NCI-H460 (cell line): ENCODE results near the gene FBXO30. TPM values are rescaled to one million over a fixed set of nuclear protein-coding genes. Genes with fewer than 3 reads are reported as not detected.

ENCODE experiments used
- DNase-seq: peaks from one replicate; pipeline ENCODE4 v3.0.0-alpha.2; 2016; ENCODE audit warnings: low read depth; ENCODE audit errors: extremely low read depth
- total RNA-seq: library from RNA; depleted of rRNA; stranded (reverse); fragments of >200 nt; shearing (Covaris generic); gene quantifications from 2 replicates; pipeline ENCODE4 v1.2.3, GENCODE V29; 2014; rRNA removed

Gene FBXO30
- total RNA-seq, 1 experiment from 2014 or later, result 13.7 TPM

GRCh38 chr6:145756170-145756662, 58.4 kb downstream of the FBXO30 start:
- DNase-seq, result no peak

DNA sequence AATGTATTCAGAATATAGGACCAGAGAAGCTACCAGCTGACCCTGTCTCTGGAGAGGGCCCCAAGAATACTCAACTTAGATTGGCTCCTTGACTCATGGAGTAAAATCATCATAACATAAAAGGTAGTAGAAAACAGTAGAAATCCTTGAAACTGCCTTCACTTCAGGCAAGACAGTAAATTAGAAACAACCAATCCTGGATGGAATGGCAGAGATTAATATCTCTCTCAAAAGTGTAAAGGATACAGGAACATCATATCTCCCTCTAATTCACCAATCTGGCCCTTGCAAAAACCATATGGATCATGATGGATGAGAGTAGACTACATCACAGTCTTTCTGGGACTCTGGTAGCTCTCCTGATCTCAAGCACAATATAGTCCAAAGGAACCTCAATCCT, 58.9 kb downstream of the FBXO30 start:
- no peak for DNase-seq

GRCh38 chr6:145752638-145753037, 62.0 kb downstream of the FBXO30 start:
- no peak for DNase-seq

GRCh38 chr6:145749632-145750031, 65.0 kb downstream of the FBXO30 start:
- peak; percentile 63 for DNase-seq

DNA sequence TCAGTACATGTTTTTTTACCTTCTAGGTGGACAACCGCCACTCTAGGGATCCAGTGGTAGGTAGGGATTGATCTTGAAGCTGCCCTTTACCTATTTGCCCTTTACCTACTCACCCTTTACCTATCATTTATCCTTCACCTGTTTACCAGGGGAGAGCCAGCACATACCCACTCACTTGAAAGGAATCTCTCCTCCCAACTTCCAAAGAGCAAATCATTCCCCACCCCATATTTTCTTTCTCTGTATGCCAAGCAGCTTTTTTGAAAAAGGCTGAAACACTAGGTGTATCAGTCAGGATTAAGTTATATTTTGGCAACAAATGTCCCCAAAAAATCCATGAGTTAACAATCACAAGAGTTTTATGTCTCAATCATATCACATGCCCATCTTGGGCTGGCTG, 68.7 kb downstream of the FBXO30 start:
- no peak for DNase-seq

DNA sequence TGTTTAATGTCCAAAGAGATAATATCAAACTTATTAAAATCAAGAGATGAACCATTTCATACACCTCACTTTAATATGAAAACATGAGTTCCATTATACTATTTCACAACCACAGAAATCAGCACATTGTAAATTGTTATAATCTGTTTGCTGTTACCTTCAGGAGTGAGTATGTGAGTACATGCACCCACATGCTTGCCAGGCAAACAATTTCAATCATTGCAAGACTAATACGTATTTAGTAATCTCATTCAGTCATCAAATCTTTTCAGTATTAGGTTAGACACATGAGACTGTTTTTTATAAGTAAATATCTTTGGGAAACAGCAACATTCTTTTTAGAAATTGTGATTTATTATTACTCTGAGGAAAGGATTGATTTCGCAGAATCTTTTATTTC, 70.0 kb downstream of the FBXO30 start:
- no peak for DNase-seq

Other genes starting within 250 kb of the FBXO30 start
- 3.1 and 5.7 TPM in 2 replicates for gene EPM2A, start 79.3 kb downstream of the FBXO30 start, total RNA-seq
- 9.8 and 12.4 TPM in 2 replicates for gene SHPRH, start 149.6 kb upstream of the FBXO30 start, total RNA-seq
- gene GRM1, start 214.3 kb upstream of the FBXO30 start, total RNA-seq, result not detected in 2 replicates